Stimulated activated CD4-positive, alpha-beta T cell treated with anti-CD3 and anti-CD28 coated beads, Interleukin-15, amount 100 ng/mL, for 24 hours (primary cell): ENCODE results near the gene SDK2.

Experiments used
- DNase-seq: peaks from one replicate; pipeline ENCODE4 v3.0.0-alpha.2; 2020

SDK2 gene

DNA sequence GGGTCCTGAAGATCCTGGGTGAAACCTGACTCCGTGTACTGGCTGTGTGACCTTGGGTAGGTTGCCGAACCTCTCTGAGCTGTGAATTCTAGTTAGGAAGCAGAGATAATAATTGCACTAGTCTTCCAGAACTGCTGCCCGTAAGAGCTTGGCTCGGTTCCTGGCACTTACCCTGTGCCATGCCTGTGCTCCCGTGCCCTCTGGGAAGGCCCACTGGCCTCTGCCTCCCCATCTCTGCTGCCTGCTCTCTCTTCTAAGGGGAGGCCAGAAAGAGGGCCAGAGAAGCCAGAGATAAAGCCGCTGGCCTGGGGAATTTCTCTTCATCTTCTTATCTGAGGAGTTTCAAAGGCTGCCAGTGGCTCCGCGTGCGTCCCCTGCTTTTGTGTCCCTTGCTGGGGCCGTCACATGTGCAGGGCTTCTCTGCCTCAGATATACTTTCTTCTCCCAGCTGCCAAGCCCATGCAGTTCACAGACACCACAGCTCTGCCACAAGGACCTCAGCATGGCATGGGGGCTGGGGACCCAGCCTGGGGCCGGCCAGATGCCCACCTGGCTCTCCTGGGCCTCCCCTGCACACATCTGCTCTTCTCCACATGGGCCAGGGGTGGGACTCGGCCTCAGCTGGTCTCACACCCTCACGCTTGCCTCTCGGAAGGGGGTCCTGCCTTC is 145.2 kb downstream of the SDK2 start:
- no peak for DNase-seq

DNA sequence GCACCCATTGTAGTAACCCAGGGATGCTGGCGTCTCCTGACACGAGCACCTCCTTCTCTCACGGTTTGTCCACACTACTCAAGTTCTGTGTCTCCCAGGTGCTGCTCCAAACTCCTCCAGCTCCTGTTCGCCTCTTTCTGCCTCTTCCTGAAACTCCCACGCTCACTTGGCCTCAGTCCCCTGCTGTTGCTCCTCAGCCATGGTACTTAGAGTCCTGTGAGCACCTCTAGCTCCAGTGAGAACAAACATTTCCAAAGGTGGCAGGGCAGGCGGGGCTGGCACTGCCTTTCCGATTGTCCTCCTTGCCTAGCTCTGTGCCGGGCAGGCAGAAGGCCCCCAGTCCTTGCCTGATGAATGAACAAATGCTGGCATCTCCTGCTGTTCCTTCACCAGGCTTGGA is 146.1 kb downstream of the SDK2 start:
- DNase-seq: no peak

DNA sequence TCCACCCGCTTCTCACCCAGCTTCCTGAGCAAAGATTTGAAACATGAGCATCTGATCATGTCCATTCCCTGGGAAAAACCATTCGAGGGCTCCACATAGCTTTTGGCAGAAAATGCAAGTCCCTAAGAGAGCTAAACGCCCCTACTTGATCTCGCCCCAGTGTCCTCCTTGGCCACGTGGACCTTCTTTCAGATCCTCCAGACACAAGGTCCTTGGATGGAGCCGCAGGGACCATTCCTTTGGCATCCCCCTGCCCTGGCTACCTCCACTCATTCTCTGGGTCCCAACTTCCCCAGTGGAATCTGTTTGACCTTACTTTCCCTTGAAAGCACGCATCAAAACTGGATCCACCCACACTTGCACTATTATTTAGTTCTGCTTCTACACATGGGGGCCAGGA is 146.5 kb downstream of the SDK2 start:
- no peak for DNase-seq

DNA sequence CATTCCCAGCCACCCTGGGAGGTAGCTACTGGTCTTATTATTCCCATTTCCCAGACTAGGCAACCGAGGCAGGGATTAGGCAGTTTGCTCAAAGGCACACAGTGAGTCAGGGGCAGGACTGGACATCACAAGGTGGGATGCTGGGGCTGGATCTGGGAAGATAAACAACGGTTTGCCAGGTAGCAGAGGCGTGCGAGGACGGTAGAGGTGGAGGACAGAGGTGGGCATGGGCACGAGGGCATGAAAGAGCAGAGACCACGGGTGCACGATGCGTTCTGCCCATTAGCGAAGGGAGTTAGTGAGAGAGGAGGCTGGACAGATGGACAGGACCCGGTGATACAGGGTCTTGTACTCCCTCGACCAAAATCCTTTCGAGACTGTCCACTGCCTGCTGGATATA is 148.0 kb downstream of the SDK2 start:
- no peak for DNase-seq

DNA sequence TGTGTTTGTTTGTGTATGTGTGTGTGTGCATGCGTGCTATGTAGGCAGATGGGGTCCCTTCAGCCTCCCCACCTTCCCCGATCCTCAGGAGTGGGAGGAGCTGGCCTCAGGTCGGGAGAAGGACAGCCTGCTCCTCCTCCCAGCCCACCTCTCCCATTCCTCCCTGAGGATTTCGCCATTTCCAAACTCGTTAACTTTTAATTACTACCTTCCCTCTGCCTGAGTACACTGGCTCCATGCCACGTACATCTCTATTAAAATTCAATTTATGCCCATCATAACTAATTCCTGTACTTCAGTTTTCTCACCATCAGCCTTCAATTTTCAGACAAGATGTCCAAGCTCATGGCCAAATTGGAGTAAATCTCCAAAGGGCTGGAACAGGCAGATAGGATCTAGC is 148.6 kb downstream of the SDK2 start:
- DNase-seq: no peak

DNA sequence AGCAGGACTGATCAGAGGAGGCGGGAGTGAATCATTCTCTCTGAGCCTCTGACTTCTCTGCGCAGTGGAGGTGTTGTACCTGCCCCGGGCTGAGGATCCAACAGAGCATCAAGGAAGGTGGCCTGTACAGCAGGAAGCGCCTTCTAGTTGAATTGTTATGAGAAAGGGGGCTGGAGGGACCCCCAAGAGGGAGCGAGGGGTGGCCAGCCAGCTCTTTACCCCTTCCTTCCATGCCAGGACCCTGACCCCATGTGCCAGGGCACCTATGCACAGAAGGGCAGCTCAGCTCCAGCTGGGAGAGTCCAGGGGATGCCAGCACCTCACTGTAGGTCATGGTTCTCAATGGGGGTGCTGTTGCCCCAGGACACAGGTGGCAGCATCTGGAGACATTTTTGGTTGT is 149.3 kb downstream of the SDK2 start:
- DNase-seq: no peak

DNA sequence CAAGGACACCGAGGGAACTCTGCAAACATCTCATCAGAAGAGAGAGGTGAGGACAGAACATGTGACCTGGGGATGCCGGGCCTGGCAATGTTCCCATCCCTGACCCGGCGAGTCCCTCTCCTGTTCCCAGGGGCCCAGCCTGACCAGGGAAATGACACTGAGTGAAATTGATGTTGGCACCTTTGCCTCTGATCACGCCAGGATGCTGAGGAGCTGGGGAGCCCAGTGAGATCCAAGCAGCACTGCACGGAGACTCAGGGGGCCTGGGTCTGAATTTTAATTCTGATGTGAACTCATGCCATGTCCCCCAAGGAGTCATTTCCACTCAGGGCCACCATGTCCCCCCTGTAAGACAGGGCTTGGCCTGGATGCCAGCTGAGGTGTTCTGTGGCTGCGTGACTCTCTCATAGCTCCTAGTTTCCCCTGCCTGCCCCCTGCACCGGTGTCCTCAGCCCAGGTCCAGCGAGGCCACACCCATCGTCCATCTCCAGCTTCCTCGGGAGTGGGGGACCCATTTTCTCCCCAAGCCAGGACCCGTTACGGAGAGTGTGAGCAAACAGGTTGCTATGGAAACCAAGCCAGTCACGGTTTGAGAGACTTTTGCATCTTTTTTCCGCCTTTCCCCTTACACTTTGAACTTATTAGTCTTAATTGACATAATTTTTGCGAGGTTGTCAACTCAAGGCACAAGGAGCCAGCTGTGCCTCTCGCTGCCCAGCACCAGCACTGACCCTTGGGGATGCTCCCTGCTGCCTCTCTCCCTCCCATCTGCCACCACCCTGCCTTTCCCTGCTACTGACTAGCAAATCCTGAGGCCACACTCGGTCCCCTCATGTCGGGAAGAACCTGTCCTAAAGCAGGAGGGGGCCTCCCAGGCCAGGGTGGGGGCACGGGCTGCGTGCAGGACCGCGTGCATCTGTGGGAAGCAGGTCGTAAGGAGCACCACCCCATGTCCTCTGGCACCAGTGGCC is 150.0 kb downstream of the SDK2 start:
- no peak for DNase-seq

DNA sequence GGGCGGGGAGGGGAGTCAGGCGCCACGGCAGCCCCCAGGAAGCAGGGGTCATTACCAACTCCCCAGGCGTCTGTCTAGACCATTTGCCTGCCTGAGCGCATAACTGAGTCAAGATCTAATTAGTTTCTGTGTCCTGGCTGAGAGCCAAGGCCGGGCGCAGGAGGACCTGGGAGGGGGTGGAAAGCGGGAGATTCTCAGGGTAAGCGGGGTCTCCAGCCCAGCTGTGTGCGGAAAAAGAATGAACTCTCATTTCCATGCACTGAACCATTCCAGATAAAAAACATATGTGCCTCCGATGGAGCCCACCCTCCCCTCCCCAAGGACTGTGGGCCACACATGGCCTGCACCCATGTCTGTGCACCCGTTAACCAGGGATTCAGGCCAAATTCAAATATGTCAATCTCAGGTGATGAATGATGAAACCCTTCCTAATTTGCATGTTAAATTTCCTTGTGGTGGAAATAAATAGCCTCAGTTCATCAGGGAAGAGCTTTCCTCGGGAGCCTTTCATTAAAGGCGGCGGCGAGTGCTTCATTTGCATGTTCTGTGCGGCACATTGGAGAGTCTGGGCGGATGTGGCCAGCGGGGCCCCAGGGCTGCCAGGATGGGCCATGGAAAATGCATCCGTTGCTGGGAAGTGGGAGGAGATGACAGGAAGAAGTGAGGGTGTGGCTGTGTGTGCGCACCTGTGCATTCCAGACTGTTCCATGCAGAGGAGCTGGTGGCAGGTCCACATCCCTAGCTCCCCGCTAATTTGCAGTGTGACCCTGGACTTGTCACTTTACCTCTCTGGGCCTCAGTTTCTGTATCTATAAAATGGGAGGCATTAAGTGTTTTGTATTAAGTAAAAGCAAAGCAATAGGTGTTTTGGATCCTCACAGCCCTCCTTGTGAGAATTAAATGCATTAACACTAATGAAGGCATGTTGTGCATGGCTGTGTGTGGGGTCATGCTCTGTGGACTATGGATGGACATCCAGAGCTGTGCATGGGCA is 151.1 kb downstream of the SDK2 start:
- no peak for DNase-seq

DNA sequence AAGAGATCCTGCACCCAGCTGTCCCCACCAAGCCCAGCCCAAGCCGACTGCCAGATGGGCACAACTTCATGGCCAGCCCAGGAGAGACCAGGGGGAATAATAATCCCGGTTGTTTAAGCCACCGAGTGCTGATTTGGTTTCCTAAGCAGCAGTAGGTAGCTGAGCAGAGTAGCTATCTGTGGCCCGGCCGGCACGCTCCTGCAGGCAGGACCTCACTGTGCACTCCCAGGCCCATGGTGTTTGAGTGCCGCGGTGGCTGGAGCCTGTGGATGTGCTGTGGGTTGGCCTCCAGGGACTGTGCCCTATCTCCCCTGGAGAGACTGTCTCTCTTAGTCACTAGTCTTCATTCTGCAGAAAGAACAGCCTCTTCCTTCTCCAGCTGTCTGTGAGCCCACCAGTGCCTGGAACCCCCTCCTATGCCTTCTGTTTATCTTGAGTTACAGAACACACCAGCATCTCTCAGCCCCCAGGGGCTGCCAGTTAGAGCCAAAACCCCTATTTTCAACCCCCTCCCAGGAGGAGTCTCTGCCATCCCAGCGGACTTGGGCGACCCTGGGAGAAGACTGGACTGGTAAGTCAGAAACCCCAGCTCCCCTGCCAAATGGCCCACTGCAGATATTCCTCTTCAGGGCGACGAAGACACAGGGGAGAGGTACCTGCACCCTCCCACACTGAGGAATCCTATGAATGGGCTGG is 152.0 kb downstream of the SDK2 start:
- DNase-seq: no peak

DNA sequence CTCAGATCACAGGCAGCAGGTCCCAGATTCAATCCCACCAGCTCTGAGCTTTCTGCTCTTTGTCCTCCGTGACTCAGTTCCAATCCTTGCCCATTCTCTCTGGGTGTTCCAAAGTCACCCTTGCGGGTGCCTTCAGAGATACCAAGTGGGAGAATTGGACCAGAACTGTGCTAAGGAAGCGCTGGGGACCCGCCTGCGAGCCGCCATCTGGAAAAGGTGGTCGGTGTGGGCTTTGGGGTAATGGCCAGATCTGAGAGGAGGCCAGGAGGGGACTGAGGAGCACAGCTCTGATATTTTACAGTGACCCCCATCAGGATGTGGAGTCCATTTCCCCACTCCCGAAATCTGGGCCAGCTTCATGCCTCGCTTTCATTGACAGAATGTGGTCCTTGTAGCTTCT is 152.6 kb downstream of the SDK2 start:
- DNase-seq: no peak

DNA sequence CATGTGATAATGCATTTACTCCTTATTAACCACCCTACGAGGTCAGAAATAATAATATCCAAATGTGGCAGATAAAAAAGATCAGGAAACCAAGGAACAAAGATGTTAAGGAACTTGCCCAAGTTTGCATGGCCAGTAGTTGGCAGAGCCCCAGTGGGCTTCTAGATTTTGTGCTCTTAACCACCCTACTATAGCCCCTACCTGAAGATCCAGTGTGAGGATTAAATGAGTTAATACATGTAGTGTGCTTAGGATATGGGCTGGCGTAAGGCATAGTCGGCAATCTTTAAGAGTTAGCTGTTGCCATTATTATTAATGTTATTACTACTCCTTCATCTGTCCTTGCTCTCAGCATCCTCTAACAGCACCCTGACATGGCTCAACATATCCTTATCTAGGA is 153.4 kb downstream of the SDK2 start:
- no peak for DNase-seq

DNA sequence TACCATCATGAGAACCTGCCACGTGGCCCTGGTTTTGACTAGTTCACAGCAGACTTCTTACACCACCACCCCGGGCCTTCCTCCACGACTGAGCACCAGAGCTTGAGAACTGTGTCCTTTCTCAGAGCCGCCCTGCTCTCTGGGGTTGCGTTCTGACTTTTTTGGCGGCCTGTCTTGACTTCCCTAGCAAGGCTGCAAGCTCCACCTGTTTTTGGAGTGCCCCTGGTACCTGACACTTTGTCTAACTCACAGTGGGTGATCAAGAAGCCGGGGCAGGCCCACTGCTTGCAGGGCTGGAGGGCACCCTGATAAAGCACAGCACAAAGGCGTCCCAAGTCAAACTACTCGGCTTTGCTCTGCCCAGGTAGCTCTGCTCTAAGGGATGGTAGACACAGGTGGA is 154.3 kb downstream of the SDK2 start:
- no peak for DNase-seq

DNA sequence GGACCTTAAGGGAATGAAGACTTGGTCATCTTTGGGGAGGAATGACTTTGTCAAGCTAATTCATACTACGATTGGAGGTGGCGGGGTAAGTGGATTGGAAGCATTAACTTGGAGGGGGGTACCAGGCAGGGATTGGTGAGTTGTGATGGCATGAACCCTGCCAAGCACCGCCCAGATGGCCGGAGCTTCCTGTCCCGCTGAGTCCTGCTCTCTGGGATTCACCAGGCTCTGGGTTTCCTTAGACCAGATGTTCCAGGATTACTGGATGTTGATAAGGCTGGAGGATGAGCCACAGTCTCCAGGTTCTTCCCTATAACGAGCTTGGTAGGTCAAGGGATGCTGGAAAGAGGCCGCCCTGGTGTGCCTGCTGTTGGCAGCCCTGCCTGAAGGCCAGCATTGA is 154.9 kb downstream of the SDK2 start:
- DNase-seq: no peak

DNA sequence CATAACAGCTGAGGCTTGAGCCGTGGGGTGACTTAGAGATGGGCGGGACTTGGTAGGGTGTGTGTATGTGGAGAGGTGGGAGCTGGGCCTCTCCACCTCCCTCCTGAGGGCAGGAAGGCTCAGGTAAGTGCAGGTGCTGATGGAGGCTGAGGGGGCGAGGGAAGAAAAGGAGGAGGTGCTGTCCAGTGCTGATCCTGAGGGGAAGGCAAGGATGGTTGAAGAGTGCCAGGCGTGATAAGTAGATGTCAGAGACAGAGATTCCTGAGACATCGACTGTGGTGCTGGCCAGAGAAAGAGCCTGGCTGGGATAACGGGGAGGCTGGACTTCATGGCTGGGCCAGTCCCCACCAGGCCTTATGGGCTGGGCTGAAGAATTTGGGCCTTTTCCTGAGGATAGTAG is 159.1 kb downstream of the SDK2 start:
- DNase-seq: no peak

DNA sequence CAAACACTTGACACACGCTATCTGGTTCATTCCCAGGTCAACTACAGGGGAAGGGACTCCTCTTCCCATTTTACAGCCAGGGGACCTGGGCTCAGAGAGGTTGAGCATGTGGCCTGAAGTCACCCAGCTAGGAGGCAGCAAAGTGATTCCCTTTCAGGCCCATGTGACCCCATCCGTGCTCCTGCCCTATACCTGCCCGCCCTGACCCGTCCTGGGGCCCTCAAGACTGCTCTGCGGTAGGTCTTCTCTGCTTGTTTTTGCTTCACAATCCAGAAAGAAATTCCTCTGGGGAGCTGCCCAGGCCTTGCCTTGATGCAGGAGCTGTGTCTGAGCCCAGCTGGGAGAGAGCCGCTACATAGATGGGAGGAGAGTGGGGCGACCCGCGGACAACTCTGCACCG is 161.4 kb downstream of the SDK2 start:
- DNase-seq: no peak

DNA sequence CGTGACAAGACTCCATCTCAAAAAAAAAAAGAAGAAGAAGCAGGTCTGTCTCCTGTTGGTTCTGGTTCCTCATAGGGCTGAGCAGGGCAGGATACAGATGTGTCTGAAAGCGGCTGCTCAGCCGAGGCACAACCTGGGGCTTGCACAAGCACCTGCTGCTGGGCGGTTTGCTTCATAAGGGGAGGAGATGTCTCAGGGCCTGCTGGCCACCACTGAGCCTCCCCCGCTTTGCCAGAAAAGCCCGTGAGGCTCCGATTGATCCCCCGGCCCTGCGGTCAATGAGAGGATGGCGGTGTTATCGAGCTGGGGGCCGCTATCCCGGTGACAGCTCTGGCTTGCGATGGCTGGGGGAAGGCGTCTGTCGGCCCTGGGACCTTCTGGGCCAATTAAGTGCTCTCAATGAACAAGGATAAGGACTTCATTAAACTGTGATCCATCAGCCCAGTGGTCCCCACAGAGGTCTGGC is 162.0 kb downstream of the SDK2 start:
- no peak for DNase-seq

DNA sequence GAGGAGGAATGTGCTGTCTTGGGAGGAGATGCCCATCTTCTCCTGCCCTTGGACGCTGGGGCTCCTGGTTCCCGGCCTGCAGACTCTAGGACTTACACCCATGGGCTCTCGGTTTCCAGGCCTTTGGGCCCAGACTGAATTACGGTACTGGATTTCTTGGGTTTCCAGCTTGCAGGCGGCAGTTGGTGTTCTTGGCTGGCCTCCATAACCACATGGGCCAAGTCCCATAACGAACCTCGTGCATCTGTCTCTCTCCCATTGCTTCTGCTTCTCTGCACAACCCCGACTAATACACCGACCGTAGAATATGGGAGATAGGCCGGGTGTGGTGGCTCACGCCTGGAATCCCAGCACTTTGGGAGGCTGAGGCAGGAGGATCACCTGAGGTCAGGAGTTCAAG is 162.6 kb downstream of the SDK2 start:
- no peak for DNase-seq

DNA sequence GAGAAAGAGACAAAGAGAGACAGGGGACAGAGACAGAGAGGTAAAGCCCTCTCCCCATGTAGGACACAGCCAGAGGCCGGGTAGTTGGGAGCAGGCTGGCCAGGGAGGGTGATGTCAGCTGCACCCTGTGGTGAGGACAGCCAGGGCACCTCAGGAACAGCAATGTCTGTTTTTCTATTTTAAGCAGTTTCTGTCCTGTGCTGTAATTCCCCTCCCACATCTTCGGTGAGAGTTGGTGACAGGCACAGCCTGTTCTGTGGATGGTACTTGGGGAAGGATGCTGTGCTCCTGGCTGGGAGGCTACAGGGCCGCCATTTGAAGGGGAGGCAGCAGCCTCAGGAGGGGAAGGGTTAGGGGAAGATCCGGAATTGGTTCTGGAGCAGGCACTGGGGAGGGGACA is 163.5 kb downstream of the SDK2 start:
- DNase-seq: no peak

DNA sequence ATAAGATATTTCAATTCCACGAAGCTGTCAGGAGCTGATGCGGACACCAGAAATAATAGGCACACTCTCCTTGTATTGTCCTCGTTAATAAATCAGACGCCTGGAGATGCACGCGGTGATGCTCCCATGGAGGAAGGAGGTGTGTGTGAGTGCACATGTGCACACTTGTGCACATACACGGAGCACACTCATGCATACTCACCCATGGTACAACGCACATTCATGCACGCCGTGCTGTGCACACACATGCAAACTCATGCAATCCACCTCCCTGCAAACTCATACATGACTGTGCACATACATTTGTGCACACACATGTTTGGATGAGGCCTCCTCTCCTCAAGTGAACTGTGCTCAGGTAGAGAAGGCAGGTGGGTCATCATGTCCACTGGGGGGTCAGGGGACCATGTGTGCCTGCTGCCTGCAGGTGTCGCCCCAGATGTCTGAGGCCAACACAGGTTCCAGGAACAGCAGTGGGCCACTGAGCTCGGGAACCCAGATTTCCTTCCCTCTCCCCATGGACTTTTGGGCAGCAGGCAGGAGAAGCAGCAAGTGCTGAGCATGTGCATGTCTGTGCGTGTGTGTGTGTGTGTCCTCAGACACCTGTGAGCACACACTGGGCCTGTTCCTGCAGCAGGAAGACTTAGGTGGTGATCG is 165.3 kb downstream of the SDK2 start:
- DNase-seq: no peak

DNA sequence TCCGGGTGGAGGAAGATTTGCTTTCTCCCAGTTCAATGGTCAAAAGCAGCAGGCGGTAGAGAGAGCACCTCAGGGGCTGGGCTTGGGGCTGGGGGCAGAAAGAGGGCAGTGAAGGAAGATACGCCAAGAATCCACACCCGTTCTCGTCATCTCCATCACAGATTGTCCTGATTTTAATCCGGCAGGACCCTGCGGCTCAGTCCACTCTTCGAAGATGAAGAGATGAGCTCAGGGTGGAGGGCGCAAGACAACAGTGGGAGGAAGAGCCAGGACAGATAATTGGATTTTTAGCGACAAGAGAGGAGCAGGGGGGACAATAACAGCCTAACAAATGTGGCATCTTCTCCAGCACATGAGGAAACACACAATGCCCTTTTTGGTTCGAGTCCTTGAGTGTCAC is 165.9 kb downstream of the SDK2 start:
- DNase-seq: no peak

DNA sequence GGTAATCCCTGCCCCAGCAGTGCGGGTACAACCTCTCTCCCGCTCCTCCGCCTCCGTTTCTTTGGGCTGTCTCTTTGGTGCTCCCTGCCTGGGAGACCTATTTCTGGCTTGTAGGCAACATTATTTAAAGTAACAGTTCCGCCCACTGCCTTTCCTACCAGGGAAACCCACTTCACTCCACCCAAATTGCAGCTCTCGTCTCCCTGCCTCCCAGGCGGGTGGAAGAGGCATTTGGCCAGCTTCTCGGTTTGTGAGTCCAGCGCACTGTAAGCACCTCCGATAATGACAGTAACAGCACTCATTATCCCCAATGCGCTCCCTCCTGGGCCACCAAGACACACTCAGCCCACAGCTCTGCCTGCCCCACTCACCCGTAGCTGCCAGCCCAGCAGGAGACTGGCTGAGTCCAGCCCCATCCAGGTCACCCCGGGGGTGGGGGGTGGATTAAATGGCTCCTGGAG is 167.3 kb downstream of the SDK2 start:
- no peak for DNase-seq
